SU-DHL-6 (cell line): ENCODE results near the gene ELN.

ENCODE experiments used
- H2AFZ ChIP-seq: fragments of 200-600 bp; sonication (generic); 2 replicates; pipeline ENCODE4 v1.6.1; 2014; ENCODE audit warnings: low read depth, mild to moderate bottlenecking, moderate library complexity, mixed read lengths, antibody characterized with exemption, low read length; ENCODE audit not compliant: severe bottlenecking
- H3F3A ChIP-seq: fragments of 200-600 bp; shearing (Covaris generic); 2 replicates; pipeline ENCODE4 v1.6.0; 2016; ENCODE audit warnings: antibody characterized with exemption, mild to moderate bottlenecking; ENCODE audit not compliant: insufficient read depth
- H3K27ac ChIP-seq: fragments of 200-600 bp; sonication (generic); 2 replicates; pipeline ENCODE4 v1.5.1; 2016; ENCODE audit warnings: low read depth, mild to moderate bottlenecking, low read length, moderate library complexity, mixed read lengths
- H3K27me3 ChIP-seq: fragments of 200-600 bp; sonication (generic), shearing (Covaris generic); 2 replicates; pipeline ENCODE4 v1.6.0; 2014; ENCODE audit warnings: mild to moderate bottlenecking, low read length
- H3K36me3 ChIP-seq: fragments of 200-600 bp; sonication (generic); 2 replicates; pipeline ENCODE4 v1.6.1; 2014; ENCODE audit warnings: mild to moderate bottlenecking, low read length, mixed read lengths
- H3K4me2 ChIP-seq: fragments of 300-600, 200-600 bp; shearing (Covaris generic), sonication (generic); 2 replicates; pipeline ENCODE4 v1.6.0; 2014; ENCODE audit warnings: low read length, low read depth, mild to moderate bottlenecking; ENCODE audit not compliant: poor library complexity, severe bottlenecking
- H3K4me3 ChIP-seq: fragments of 200-600 bp; sonication (generic); 2 replicates; pipeline ENCODE4 v1.5.1; 2014; ENCODE audit warnings: antibody characterized with exemption, low read length, mild to moderate bottlenecking, mixed read lengths; ENCODE audit not compliant: insufficient read depth, poor library complexity, severe bottlenecking
- H3K79me2 ChIP-seq: fragments of 200-600 bp; sonication (generic); 2 replicates; pipeline ENCODE4 v1.6.1; 2014; ENCODE audit warnings: mild to moderate bottlenecking, low read length, moderate library complexity; ENCODE audit not compliant: insufficient read depth
- H3K9ac ChIP-seq: fragments of 200-600 bp; sonication (generic); 2 replicates; pipeline ENCODE4 v1.7.0; 2014; ENCODE audit warnings: mild to moderate bottlenecking, low read length
- H3K9me2 ChIP-seq: fragments of 200-600 bp; sonication (generic); replicated peaks from 2 replicates; pipeline ENCODE4 v1.6.1; 2014; ENCODE audit warnings: low read length; ENCODE audit not compliant: insufficient read depth
- H3K9me3 ChIP-seq: fragments of 200-600 bp; sonication (generic); 2 replicates; pipeline ENCODE4 v1.6.1; 2014; ENCODE audit warnings: low read length, mixed read lengths; ENCODE audit not compliant: insufficient read depth
- H4K20me1 ChIP-seq: fragments of 200-600 bp; sonication (generic); 2 replicates; pipeline ENCODE4 v1.6.1; 2014; ENCODE audit warnings: low read depth, mild to moderate bottlenecking, antibody characterized with exemption, low read length, moderate library complexity, mixed read lengths
- CTCF ChIP-seq: fragments of 200-600 bp; sonication (generic); IDR thresholded peaks from one replicate; pipeline ENCODE4 v1.5.1; 2017; ENCODE audit warnings: antibody characterized with exemption, mild to moderate bottlenecking, low read length, moderate library complexity; ENCODE audit not compliant: insufficient read depth, poor library complexity, severe bottlenecking
- EZH2phosphoT487 ChIP-seq: fragments of 200-600 bp; sonication (generic), shearing (Covaris generic); conservative IDR thresholded peaks from 2 replicates; pipeline ENCODE4 v1.6.1; 2018; ENCODE audit warnings: mild to moderate bottlenecking, antibody characterized with exemption, low read length, moderate library complexity, mixed read lengths

Gene ELN

DNA sequence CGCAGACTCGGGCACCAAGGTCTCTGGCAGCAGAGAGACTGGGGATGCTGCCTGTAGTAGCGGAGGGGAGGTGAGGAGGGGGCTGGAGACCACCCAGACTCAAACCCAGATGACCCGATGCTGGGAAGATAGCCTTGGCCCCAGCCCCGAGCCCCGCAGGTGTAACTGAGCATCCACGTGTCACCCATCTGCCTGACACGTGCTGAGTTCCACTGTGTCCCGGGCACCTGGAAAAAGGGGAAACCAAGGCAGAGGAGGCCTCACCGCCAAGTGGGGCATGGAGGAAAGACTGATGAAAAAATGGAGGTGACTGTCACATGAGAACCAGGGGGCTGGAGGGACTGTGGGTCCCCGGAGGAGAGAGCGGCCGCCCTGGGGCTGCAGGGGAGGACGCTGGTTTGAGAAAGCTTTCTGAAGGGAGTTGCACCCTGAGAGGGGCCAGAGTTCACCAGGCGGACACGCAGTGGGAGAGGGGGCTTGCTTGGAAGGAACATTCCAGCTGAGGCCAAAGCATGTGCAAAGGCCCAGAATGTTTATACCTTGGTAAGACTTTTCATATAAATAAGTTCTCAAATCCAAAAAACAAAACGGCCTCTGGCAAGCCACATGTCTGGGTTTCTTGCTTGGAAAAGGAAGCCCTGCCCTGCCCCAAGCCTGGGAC lies 27.4 kb upstream of the ELN start:
- Histone ChIP-seq H3F3A (no peaks in the 10 kb centered on the region), H3K27ac (no peak overlapping the region), H3K4me3 (no peak overlapping the region), H4K20me1 (no peaks in the 10 kb centered on the region), H3K79me2 (no peaks in the 10 kb centered on the region), H2AFZ (no peak overlapping the region), H3K9me3 (no peaks in the 10 kb centered on the region), H3K36me3 (no peaks in the 10 kb centered on the region), H3K9me2 (no peaks in the 10 kb centered on the region), H3K9ac (no peak overlapping the region), H3K27me3 (no peaks in the 10 kb centered on the region), H3K4me2 (no peak overlapping the region)
- TF ChIP-seq EZH2phosphoT487 (no peak), CTCF (no peak)

GRCh38 chr7:74001150-74001494 lies 26.9 kb upstream of the ELN start:
- H3K9ac ChIP-seq = no peak overlapping the region
- no peak overlapping the region for H2AFZ ChIP-seq
- no peaks in the 10 kb centered on the region for H3K36me3 ChIP-seq
- H3K4me3 ChIP-seq = no peak overlapping the region
- no peak overlapping the region for H3K27ac ChIP-seq
- no peaks in the 10 kb centered on the region for H3K9me3 ChIP-seq
- TF ChIP-seq CTCF = no peak
- no peak for TF ChIP-seq EZH2phosphoT487
- no peak overlapping the region for H3K4me2 ChIP-seq
- H3F3A ChIP-seq = no peaks in the 10 kb centered on the region
- no peaks in the 10 kb centered on the region for H3K27me3 ChIP-seq
- H4K20me1 ChIP-seq = no peaks in the 10 kb centered on the region
- H3K79me2 ChIP-seq = no peaks in the 10 kb centered on the region
- H3K9me2 ChIP-seq = no peaks in the 10 kb centered on the region

- no peaks in the 10 kb centered on the region for H4K20me1 ChIP-seq
- no peaks in the 10 kb centered on the region for H3K79me2 ChIP-seq
- H3K4me3 ChIP-seq = no peak overlapping the region
- H3K27me3 ChIP-seq = no peaks in the 10 kb centered on the region
- H3K9me3 ChIP-seq = no peaks in the 10 kb centered on the region
- no peak overlapping the region for H3K4me2 ChIP-seq
- H3K36me3 ChIP-seq = no peaks in the 10 kb centered on the region
- no peaks in the 10 kb centered on the region for H3K9me2 ChIP-seq
- H3F3A ChIP-seq = no peaks in the 10 kb centered on the region
- H3K9ac ChIP-seq = no peak overlapping the region
- no peak overlapping the region for H3K27ac ChIP-seq
- no peak overlapping the region for H2AFZ ChIP-seq
- TF ChIP-seq EZH2phosphoT487 (no peak), CTCF (no peak)
Observed at GRCh38 chr7:74002474-74003017, 25.4 kb upstream of the ELN start.
